GM12874 (cell line): ENCODE measurements around the gene NRCAM.

Source experiments
- CTCF ChIP-seq: IDR thresholded peaks from 2 replicates; pipeline ENCODE4 v1.5.1; 2011; ENCODE audit warnings: low read depth, mild to moderate bottlenecking, control low read depth, low read length, moderate library complexity; ENCODE audit not compliant: insufficient read depth

Gene NRCAM

GRCh38 chr7:108468246-108468645, 12.0 kb upstream of the NRCAM start:
- TF ChIP-seq CTCF = no peak

DNA sequence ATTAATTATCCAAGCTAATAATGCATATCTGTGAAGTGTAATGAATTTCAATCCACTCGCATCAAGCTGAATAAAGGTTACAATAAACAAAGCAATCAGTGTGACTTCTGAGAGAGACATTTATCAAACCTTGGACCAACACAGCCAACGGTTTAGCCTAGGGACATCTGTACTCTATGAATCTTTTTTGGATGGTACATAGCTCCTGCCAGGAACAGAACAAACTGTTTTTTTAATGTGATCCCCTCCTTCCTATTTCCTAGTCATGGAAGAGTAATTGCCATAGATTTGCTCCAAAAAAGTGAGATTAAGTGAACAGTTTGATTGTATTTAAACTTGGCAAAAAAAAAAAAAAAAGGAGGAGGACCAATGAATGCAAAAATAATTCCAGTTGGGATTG, 11.2 kb upstream of the NRCAM start:
- no peak for TF ChIP-seq CTCF

- TF ChIP-seq CTCF = no peak
Measured at GRCh38 chr7:108464743-108465142, 8.5 kb upstream of the NRCAM start.

- TF ChIP-seq CTCF = no peak
Measured at GRCh38 chr7:108463613-108464012, 7.4 kb upstream of the NRCAM start.

DNA sequence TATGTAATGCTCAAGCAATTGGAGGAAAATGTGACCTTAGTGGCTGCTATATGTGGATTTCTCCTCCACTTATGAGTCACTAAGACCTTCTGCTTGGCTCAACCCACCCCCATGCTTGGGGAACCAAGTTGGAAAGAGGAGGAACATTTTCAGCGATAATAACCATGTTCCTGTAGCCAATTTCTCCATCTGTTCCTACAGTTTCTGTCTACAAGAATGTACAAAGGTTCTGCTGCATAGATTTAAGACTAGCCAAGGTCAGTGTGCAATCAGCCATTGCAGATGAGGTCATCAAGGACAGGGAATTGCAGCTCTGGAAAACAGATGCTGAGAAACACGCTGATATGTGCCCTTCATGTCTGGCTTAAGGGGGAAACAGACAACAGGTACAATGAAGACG, 5.6 kb upstream of the NRCAM start:
- no peak for TF ChIP-seq CTCF

DNA sequence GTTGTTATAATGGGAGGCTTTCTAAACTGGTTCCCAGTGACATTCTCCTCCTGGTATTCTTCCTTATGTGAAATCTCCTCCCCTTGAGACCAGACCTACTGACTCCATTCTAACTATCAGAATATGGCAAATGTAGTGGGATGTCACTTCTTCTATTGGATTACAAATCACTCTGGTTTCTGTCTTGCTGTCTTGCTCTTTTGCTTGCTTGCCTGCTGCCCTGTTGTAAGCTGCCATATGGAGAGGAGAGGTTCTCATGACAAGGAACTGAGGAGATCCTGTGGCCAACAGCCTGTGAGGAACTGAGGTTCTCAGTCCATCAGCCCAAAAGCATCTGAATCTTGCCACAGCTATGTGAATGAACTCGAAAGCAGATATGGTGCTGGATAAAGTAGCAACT, 4.7 kb upstream of the NRCAM start:
- TF ChIP-seq CTCF = no peak

- TF ChIP-seq CTCF = peak; percentile 47
Measured at GRCh38 chr7:108459922-108460551, 3.8 kb upstream of the NRCAM start.
